SK-N-SH (cell line): Measurements from ENCODE around the gene GRK1. TPM values are rescaled to one million over a fixed set of nuclear protein-coding genes. Genes with fewer than 3 reads are reported as not detected.

Experiments
- CTCF ChIA-PET: fragments of 300-600, 350-600 bp; formaldehyde crosslinking; extraction: SDS; loops from one replicate; lab custom pipeline; 2021; lab: Yijun Ruan, JAX
- POLR2A ChIA-PET: fragments of 350-600 bp; sonication (Branson Sonifier 250); formaldehyde crosslinking; extraction: SDS; loops from one replicate; lab custom pipeline; 2020; ENCODE audit warnings: antibody characterized with exemption, inconsistent platforms; lab: Yijun Ruan, JAX
- DNase-seq: peaks from one replicate; pipeline ENCODE4 v3.0.0; 2012
- H2AFZ ChIP-seq: fragments of 200-600 bp; sonication (generic); 2 replicates; pipeline ENCODE4 v1.8.1; 2016; ENCODE audit warnings: antibody characterized with exemption, mild to moderate bottlenecking, low read depth
- H3F3A ChIP-seq: fragments of 200-600 bp; sonication (generic); replicated peaks from 2 replicates; pipeline ENCODE3; 2016; ENCODE audit warnings: antibody characterized with exemption, mild to moderate bottlenecking; ENCODE audit not compliant: insufficient read depth
- H3K27ac ChIP-seq, 2 experiments: fragments of 200-500 bp in 1 of 2; fragments of 200-600 bp in 1 of 2; sonication (Bioruptor generic) in 1 of 2; sonication (generic), shearing (Covaris generic) in 1 of 2; 2 replicates each; pipeline versions ENCODE4 v1.5.1 to v1.6.1; 2014 to 2016; ENCODE audit warnings: low read depth in 2 of 2, inconsistent platforms in 1 of 2, low read length in 1 of 2, mild to moderate bottlenecking in 1 of 2, mixed read lengths in 1 of 2
- H3K27me3 ChIP-seq: fragments of 200-600 bp; sonication (generic), shearing (Covaris generic); 2 replicates; pipeline ENCODE4 v1.6.1; 2016; ENCODE audit warnings: mixed run types; ENCODE audit not compliant: insufficient read depth
- H3K36me3 ChIP-seq, 2 experiments: fragments of 200-500 bp in 1 of 2; fragments of 200-600 bp in 1 of 2; sonication (Bioruptor generic) in 1 of 2; sonication (generic) in 1 of 2; replicated peaks in 1 of 2; 2 replicates each; pipeline versions ENCODE3 to v1.5.1; 2014 to 2016; ENCODE audit warnings: low read length in 1 of 2, mild to moderate bottlenecking in 1 of 2; ENCODE audit not compliant: insufficient read depth in 2 of 2, control insufficient read depth in 1 of 2
- H3K4me1 ChIP-seq, 2 experiments: fragments of 200-500 bp in 1 of 2; fragments of 200-600 bp in 1 of 2; sonication (Bioruptor generic) in 1 of 2; sonication (generic), shearing (Covaris generic) in 1 of 2; 2 replicates each; pipeline versions ENCODE4 v1.5.1 to v1.6.1; 2014 to 2016; ENCODE audit warnings: low read depth in 1 of 2, low read length in 1 of 2, mixed run types in 1 of 2; ENCODE audit not compliant: insufficient read depth in 2 of 2, control insufficient read depth in 1 of 2
- H3K4me2 ChIP-seq: fragments of 200-600 bp; sonication (generic), shearing (Covaris generic); 2 replicates; pipeline ENCODE4 v1.6.1; 2017; ENCODE audit warnings: mixed run types
- H3K4me3 ChIP-seq, 2 experiments: fragments of 200-500 bp in 1 of 2; fragments of 200-600 bp in 1 of 2; sonication (Bioruptor generic) in 1 of 2; sonication (generic), shearing (Covaris generic) in 1 of 2; 2 replicates each; pipeline versions ENCODE4 v1.5.1 to v1.8.1; 2014 to 2016; ENCODE audit warnings: low read depth in 2 of 2, inconsistent platforms in 1 of 2, low read length in 1 of 2, mild to moderate bottlenecking in 1 of 2, mixed read lengths in 1 of 2, moderate library complexity in 1 of 2
- H3K79me2 ChIP-seq: fragments of 200-600 bp; sonication (generic); 2 replicates; pipeline ENCODE4 v1.8.1; 2017; ENCODE audit warnings: mild to moderate bottlenecking; ENCODE audit not compliant: insufficient read depth
- H3K9ac ChIP-seq: fragments of 200-600 bp; sonication (generic); 2 replicates; pipeline ENCODE4 v1.6.1; 2017; ENCODE audit warnings: mixed run types
- H3K9me2 ChIP-seq: fragments of 200-600 bp; sonication (generic); 2 replicates; pipeline ENCODE4 v1.6.1; 2017; ENCODE audit warnings: mixed run types
- H3K9me3 ChIP-seq: fragments of 200-600 bp; sonication (generic); 2 replicates; pipeline ENCODE4 v1.6.1; 2017; ENCODE audit warnings: mixed run types, mild to moderate bottlenecking, moderate library complexity
- H4K20me1 ChIP-seq: fragments of 200-600 bp; sonication (generic); 2 replicates; pipeline ENCODE4 v1.6.1; 2017; ENCODE audit warnings: mild to moderate bottlenecking, mixed run types; ENCODE audit not compliant: insufficient read depth
- EP300 ChIP-seq, 2 experiments: IDR thresholded peaks; 2 replicates each; pipeline versions ENCODE4 v1.4.0 to v1.6.1; 2012; ENCODE audit warnings: borderline replicate concordance in 1 of 2, low read depth in 1 of 2, low read length in 1 of 2
- FOSL2 ChIP-seq: IDR thresholded peaks from 2 replicates; pipeline ENCODE4 v1.4.0; 2012; ENCODE audit warnings: low read depth, mild to moderate bottlenecking, moderate library complexity, borderline replicate concordance
- JUND ChIP-seq: IDR thresholded peaks from 2 replicates; pipeline ENCODE4 v1.4.0; 2012
- MXI1 ChIP-seq: IDR thresholded peaks from 2 replicates; pipeline ENCODE4 v1.6.1; 2012; ENCODE audit warnings: mild to moderate bottlenecking, low read depth, low read length, improper control_type of control experiment
- NFIC ChIP-seq: IDR thresholded peaks from 2 replicates; pipeline ENCODE4 v1.4.0; 2012; ENCODE audit warnings: borderline replicate concordance
- POLR2AphosphoS5 ChIP-seq: IDR thresholded peaks from 2 replicates; pipeline ENCODE4 v1.6.1; 2012; ENCODE audit warnings: low read depth, low read length
- RAD21 ChIP-seq: IDR thresholded peaks from 2 replicates; pipeline ENCODE4 v1.6.1; 2012; ENCODE audit warnings: mild to moderate bottlenecking, low read length
- RCOR1 ChIP-seq: fragments of 150-350 bp; IDR thresholded peaks from 2 replicates; pipeline ENCODE4 v1.6.1; 2017; ENCODE audit warnings: antibody characterized with exemption, low read length
- SIN3A ChIP-seq: IDR thresholded peaks from 2 replicates; pipeline ENCODE4 v1.6.1; 2012; ENCODE audit warnings: low read depth, mild to moderate bottlenecking, low read length, moderate library complexity, borderline replicate concordance
- SMC3 ChIP-seq: IDR thresholded peaks from 2 replicates; pipeline ENCODE4 v1.6.1; 2012; ENCODE audit warnings: low read depth, low read length, improper control_type of control experiment
- TAF1 ChIP-seq: IDR thresholded peaks from 2 replicates; pipeline ENCODE4 v1.6.1; 2012; ENCODE audit warnings: low read depth, mild to moderate bottlenecking, low read length, moderate library complexity, borderline replicate concordance
- TEAD4 ChIP-seq: IDR thresholded peaks from 2 replicates; pipeline ENCODE4 v1.4.0; 2012; ENCODE audit warnings: mild to moderate bottlenecking, borderline replicate concordance; ENCODE audit not compliant: insufficient read depth
- WGBS: methylation state at CpG from one replicate; pipeline ENCODE4 v1.1.6; 2017; ENCODE audit warnings: low lambda C conversion rate; 5-methylcytosine and 5-hydroxymethylcytosine counted together
- polyA plus RNA-seq, 3 experiments: library from polyadenylated mRNA; depleted of rRNA; stranded (reverse); fragments of >200 nt; gene quantifications; 2 replicates each; pipeline ENCODE4 v1.2.3, GENCODE V29; 2012
- TF ChIP-seq, protein P1 (sequence below): fragments of 150-350 bp; IDR thresholded peaks from 2 replicates; pipeline ENCODE4 v1.6.1; 2017; ENCODE audit warnings: antibody characterized with exemption, low read length, low read depth, borderline replicate concordance
- TF ChIP-seq, protein P2 (sequence below): fragments of 150-350 bp; IDR thresholded peaks from 2 replicates; pipeline ENCODE4 v1.6.1; 2016; ENCODE audit warnings: mild to moderate bottlenecking, low read depth, low read length
- TF ChIP-seq, protein P3 (sequence below): IDR thresholded peaks from 2 replicates; pipeline ENCODE4 v1.4.0; 2012; ENCODE audit warnings: low read depth, borderline replicate concordance
- TF ChIP-seq, protein P4 (sequence below): IDR thresholded peaks from 2 replicates; pipeline ENCODE4; 2012
- TF ChIP-seq, protein P5 (sequence below): fragments of 200-600 bp; sonication (generic); IDR thresholded peaks from 2 replicates; pipeline ENCODE4 v1.6.1; 2017; ENCODE audit warnings: antibody characterized with exemption, mild to moderate bottlenecking, moderate library complexity

The GRK1 gene
- polyA plus RNA-seq, 1 of the 3 experiments (the other 2 are of a cell fraction), result 0.12 TPM

DNA sequence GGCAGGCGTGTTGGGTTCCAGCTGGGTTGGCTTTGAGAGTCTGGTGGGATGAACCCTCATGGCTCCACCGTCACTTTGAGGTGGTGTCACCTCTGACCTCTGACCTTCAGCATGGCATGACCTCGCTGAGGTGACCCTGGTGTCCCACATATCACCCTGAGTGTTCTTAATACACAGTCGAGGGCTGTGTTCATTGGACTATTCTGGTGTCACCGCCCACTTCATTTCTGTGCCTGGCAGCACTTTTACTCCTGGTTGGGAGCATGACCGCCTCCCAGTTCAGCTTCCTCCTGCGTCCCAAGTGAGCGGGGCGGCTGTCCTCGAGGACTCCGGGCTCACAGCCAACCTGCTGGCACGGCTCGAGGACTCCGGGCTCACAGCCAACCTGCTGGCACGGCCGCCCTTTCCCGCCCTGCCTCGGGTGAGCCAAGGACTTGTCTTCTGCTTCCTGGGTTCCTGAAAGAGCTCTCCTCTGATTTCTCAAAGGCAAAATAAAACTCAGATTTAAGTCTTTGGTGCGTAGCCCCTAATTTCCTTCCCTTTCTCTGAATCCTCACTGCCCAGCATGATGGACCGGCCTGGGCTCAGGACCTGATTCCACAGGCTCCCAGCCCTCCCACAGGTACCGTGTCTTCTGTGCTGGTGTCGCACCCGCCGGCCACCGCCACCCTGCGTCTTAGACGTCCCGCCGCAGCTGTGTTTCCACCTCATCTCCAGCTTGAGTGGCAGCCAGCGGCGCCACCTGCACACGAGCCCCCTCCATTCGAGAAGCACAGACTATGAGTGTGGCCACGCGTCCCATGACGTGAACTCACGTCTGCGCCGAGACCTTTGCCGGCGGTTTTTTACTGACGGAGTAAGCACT lies 19.4 kb upstream of the GRK1 start (continued):
- TF ChIP-seq TEAD4 (no peak), NFIC (peak; percentile 98), FOSL2 (no peak)

DNA sequence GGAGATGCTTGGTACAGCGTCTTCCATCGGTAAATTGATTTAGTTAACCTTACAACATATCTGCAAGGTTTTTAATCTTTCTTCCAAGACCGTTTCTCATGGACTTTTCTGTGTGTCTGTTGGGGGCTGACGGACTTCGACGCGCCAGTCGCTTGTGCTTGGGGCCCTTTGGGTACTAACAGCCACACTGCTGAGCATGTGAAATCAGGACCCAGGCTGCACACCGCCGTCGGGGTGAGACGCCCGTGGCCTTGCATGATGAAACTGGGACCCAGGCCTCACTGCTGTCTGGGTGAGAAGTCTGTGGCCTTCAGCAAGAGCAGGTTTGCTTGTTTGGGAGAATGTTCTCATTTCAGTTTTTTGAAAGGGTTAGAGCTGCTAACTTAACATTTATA lies 18.8 kb upstream of the GRK1 start:
- H3K79me2 ChIP-seq, result no peaks in the 10 kb centered on the region
- POLR2A ChIA-PET, result no interaction called here
- no peak overlapping the region; a peak in 1 of 4 replicates for H3K27ac ChIP-seq
- no peaks in the 10 kb centered on the region for H3K9me3 ChIP-seq
- H3F3A ChIP-seq, result peaks cover 7% of the 10 kb centered on the region
- TF ChIP-seq MXI1 (no peak), POLR2AphosphoS5 (no peak), SIN3A (no peak), RCOR1 (no peak), EP300 (IDR thresholded peaks at IDR 0.05; ENCODE audit: borderline replicate concordance in 1 of 2, low read depth in 1 of 2, low read length in 1 of 2) (no peak), RAD21 (no peak), SMC3 (no peak)
- TF ChIP-seq, protein P1, sequence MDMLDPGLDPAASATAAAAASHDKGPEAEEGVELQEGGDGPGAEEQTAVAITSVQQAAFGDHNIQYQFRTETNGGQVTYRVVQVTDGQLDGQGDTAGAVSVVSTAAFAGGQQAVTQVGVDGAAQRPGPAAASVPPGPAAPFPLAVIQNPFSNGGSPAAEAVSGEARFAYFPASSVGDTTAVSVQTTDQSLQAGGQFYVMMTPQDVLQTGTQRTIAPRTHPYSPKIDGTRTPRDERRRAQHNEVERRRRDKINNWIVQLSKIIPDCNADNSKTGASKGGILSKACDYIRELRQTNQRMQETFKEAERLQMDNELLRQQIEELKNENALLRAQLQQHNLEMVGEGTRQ, result no peak
- TF ChIP-seq, protein P2, sequence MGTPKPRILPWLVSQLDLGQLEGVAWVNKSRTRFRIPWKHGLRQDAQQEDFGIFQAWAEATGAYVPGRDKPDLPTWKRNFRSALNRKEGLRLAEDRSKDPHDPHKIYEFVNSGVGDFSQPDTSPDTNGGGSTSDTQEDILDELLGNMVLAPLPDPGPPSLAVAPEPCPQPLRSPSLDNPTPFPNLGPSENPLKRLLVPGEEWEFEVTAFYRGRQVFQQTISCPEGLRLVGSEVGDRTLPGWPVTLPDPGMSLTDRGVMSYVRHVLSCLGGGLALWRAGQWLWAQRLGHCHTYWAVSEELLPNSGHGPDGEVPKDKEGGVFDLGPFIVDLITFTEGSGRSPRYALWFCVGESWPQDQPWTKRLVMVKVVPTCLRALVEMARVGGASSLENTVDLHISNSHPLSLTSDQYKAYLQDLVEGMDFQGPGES, result no peak
- TF ChIP-seq, all 33 proteins: peak for 0
- Histone ChIP-seq H3K27me3 (no peaks in the 10 kb centered on the region), H3K4me3 (no peak overlapping the region), H3K9me2 (no peaks in the 10 kb centered on the region), H2AFZ (no peak overlapping the region), H3K4me2 (no peak overlapping the region), H4K20me1 (no peaks in the 10 kb centered on the region), H3K4me1 (peaks cover 12 to 17% of the 10 kb centered on the region in 2 experiments; a peak in 2 of 4 replicates), H3K36me3 (no peaks in the 10 kb centered on the region), H3K9ac (no peak overlapping the region)
- CTCF ChIA-PET, result interaction anchor here (1.7 kb wide), 1 partner anchor 76 kb away, joined by 4 read pairs; no protein-coding TSS in a partner anchor
- 90% methylated on average over 10 of the region's 13 CpGs for WGBS
- no peak for DNase-seq

DNA sequence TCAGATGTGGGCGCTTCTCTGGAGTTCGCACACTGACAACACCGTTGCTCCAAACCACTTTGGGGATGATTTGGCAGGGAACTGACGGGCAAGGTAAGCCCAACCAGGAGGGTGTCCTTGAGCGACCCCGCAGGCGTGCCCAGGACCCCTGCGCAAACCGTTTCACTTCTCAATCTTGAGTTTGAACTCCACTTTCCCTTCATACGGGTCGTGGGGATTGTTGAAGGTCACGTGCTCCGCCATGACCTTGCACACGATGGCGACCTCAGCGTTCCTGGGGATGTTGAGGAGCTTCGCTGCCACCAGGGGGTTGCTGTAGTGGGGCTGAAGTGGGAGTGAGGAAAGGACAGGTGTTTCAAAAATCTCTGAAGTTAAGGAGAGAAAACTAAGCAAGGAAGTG lies 17.8 kb upstream of the GRK1 start:
- ChIA-PET CTCF (interaction anchor here (1.7 kb wide), 1 partner anchor 75 kb away, joined by 4 read pairs; no protein-coding TSS in a partner anchor), POLR2A (no interaction called here)
- no peak for DNase-seq
- Histone ChIP-seq H4K20me1 (no peaks in the 10 kb centered on the region), H3K27me3 (no peaks in the 10 kb centered on the region), H3K27ac (no peak overlapping the region), H3K4me2 (no peak overlapping the region), H3K9me3 (no peaks in the 10 kb centered on the region), H3F3A (peaks cover 3% of the 10 kb centered on the region), H2AFZ (no peak overlapping the region), H3K4me3 (no peak overlapping the region), H3K9me2 (no peaks in the 10 kb centered on the region), H3K9ac (no peak overlapping the region), H3K4me1 (peaks cover 12 to 24% of the 10 kb centered on the region in 2 experiments; a peak in 2 of 4 replicates), H3K79me2 (no peaks in the 10 kb centered on the region), H3K36me3 (no peaks in the 10 kb centered on the region)
- 97% methylated on average over 17 of the region's 17 CpGs for WGBS
- TF ChIP-seq NFIC (no peak), JUND (no peak), TEAD4 (no peak), SIN3A (no peak), TAF1 (no peak), MXI1 (no peak), RAD21 (no peak)
- TF ChIP-seq, protein P3, sequence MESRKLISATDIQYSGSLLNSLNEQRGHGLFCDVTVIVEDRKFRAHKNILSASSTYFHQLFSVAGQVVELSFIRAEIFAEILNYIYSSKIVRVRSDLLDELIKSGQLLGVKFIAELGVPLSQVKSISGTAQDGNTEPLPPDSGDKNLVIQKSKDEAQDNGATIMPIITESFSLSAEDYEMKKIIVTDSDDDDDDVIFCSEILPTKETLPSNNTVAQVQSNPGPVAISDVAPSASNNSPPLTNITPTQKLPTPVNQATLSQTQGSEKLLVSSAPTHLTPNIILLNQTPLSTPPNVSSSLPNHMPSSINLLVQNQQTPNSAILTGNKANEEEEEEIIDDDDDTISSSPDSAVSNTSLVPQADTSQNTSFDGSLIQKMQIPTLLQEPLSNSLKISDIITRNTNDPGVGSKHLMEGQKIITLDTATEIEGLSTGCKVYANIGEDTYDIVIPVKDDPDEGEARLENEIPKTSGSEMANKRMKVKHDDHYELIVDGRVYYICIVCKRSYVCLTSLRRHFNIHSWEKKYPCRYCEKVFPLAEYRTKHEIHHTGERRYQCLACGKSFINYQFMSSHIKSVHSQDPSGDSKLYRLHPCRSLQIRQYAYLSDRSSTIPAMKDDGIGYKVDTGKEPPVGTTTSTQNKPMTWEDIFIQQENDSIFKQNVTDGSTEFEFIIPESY, result no peak
- TF ChIP-seq, protein P4, sequence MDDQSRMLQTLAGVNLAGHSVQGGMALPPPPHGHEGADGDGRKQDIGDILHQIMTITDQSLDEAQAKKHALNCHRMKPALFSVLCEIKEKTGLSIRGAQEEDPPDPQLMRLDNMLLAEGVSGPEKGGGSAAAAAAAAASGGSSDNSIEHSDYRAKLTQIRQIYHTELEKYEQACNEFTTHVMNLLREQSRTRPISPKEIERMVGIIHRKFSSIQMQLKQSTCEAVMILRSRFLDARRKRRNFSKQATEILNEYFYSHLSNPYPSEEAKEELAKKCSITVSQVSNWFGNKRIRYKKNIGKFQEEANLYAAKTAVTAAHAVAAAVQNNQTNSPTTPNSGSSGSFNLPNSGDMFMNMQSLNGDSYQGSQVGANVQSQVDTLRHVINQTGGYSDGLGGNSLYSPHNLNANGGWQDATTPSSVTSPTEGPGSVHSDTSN, result no peak
- TF ChIP-seq, protein P5, sequence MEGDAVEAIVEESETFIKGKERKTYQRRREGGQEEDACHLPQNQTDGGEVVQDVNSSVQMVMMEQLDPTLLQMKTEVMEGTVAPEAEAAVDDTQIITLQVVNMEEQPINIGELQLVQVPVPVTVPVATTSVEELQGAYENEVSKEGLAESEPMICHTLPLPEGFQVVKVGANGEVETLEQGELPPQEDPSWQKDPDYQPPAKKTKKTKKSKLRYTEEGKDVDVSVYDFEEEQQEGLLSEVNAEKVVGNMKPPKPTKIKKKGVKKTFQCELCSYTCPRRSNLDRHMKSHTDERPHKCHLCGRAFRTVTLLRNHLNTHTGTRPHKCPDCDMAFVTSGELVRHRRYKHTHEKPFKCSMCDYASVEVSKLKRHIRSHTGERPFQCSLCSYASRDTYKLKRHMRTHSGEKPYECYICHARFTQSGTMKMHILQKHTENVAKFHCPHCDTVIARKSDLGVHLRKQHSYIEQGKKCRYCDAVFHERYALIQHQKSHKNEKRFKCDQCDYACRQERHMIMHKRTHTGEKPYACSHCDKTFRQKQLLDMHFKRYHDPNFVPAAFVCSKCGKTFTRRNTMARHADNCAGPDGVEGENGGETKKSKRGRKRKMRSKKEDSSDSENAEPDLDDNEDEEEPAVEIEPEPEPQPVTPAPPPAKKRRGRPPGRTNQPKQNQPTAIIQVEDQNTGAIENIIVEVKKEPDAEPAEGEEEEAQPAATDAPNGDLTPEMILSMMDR, result no peak
